Activated T-cell treated with anti-CD3 and anti-CD28 coated beads, Interleukin-2, amount 50 U/mL, for 24 hours (primary cell): Measurements from ENCODE around the gene NGF.
"Not testable (repeated sequence)": the region's sequence is repeated elsewhere in the genome, so short reads cannot be mapped to it uniquely, and the experiment has no call there.

ENCODE experiments used
- DNase-seq: peaks from one replicate; pipeline ENCODE4 v3.0.0-alpha.2; 2020
- H3K27ac Mint-ChIP-seq: 2 replicates; pipeline ENCODE4 v1.8.0; 2020; ENCODE audit warnings: mild to moderate bottlenecking, mixed read lengths
- H3K27me3 Mint-ChIP-seq: 2 replicates; pipeline ENCODE4 v1.8.0; 2020; ENCODE audit warnings: mixed read lengths
- H3K36me3 Mint-ChIP-seq: 2 replicates; pipeline ENCODE4 v1.8.0; 2020; ENCODE audit warnings: low read depth, mixed read lengths
- H3K4me1 Mint-ChIP-seq: 2 replicates; pipeline ENCODE4 v1.8.0; 2020; ENCODE audit warnings: low read depth, mixed read lengths
- H3K4me3 Mint-ChIP-seq: 2 replicates; pipeline ENCODE4 v1.8.0; 2020; ENCODE audit warnings: mild to moderate bottlenecking, moderate library complexity, mixed read lengths
- H3K9me3 Mint-ChIP-seq: 2 replicates; pipeline ENCODE4 v1.8.0; 2020; ENCODE audit warnings: mixed read lengths

NGF gene

GRCh38 chr1:115325874-115326273, 12.2 kb downstream of the NGF start:
- no peak for DNase-seq
- Mint-ChIP-seq H3K4me3 (no peak overlapping the region), H3K36me3 (no peaks in the 10 kb centered on the region), H3K4me1 (no peaks in the 10 kb centered on the region), H3K27ac (no peak overlapping the region), H3K9me3 (no peaks in the 10 kb centered on the region), H3K27me3 (peaks cover 30% of the 10 kb centered on the region)

- H3K9me3 Mint-ChIP-seq = no peaks in the 10 kb centered on the region
- no peak overlapping the region for H3K27ac Mint-ChIP-seq
- H3K4me1 Mint-ChIP-seq = no peaks in the 10 kb centered on the region
- peaks cover 31% of the 10 kb centered on the region for H3K27me3 Mint-ChIP-seq
- no peak overlapping the region for H3K4me3 Mint-ChIP-seq
- H3K36me3 Mint-ChIP-seq = no peaks in the 10 kb centered on the region
- no peak for DNase-seq
Measured at GRCh38 chr1:115324649-115325420, 13.2 kb downstream of the NGF start.

- peaks cover 38% of the 10 kb centered on the region for H3K27me3 Mint-ChIP-seq
- H3K9me3 Mint-ChIP-seq = no peaks in the 10 kb centered on the region
- H3K36me3 Mint-ChIP-seq = no peaks in the 10 kb centered on the region
- no peak for DNase-seq
- no peak overlapping the region for H3K27ac Mint-ChIP-seq
- H3K4me1 Mint-ChIP-seq = no peaks in the 10 kb centered on the region
- H3K4me3 Mint-ChIP-seq = no peak overlapping the region
Measured at GRCh38 chr1:115323366-115324004, 14.6 kb downstream of the NGF start.

- DNase-seq = no peak
- H3K36me3 Mint-ChIP-seq = no peaks in the 10 kb centered on the region
- H3K4me1 Mint-ChIP-seq = no peaks in the 10 kb centered on the region
- H3K4me3 Mint-ChIP-seq = no peak overlapping the region
- H3K9me3 Mint-ChIP-seq = no peaks in the 10 kb centered on the region
- H3K27ac Mint-ChIP-seq = no peak overlapping the region
- H3K27me3 Mint-ChIP-seq = peaks cover 41% of the 10 kb centered on the region
Measured at GRCh38 chr1:115322631-115323030, 15.4 kb downstream of the NGF start.

- no peak overlapping the region for H3K4me3 Mint-ChIP-seq
- H3K36me3 Mint-ChIP-seq = no peaks in the 10 kb centered on the region
- H3K27ac Mint-ChIP-seq = no peak overlapping the region
- DNase-seq = no peak
- no peaks in the 10 kb centered on the region for H3K4me1 Mint-ChIP-seq
- H3K9me3 Mint-ChIP-seq = no peaks in the 10 kb centered on the region
- peaks cover 27% of the 10 kb centered on the region for H3K27me3 Mint-ChIP-seq
Measured at GRCh38 chr1:115320377-115320776, 17.7 kb downstream of the NGF start.

- no peak overlapping the region for H3K27ac Mint-ChIP-seq
- H3K4me3 Mint-ChIP-seq = no peak overlapping the region
- H3K9me3 Mint-ChIP-seq = no peaks in the 10 kb centered on the region
- no peaks in the 10 kb centered on the region for H3K4me1 Mint-ChIP-seq
- no peaks in the 10 kb centered on the region for H3K36me3 Mint-ChIP-seq
- peaks cover 28% of the 10 kb centered on the region for H3K27me3 Mint-ChIP-seq
- no peak for DNase-seq
Measured at GRCh38 chr1:115319706-115320105, 18.3 kb downstream of the NGF start.

- H3K9me3 Mint-ChIP-seq = no peaks in the 10 kb centered on the region
- no peaks in the 10 kb centered on the region for H3K36me3 Mint-ChIP-seq
- H3K4me1 Mint-ChIP-seq = no peaks in the 10 kb centered on the region
- no peak overlapping the region for H3K4me3 Mint-ChIP-seq
- no peak overlapping the region for H3K27ac Mint-ChIP-seq
- H3K27me3 Mint-ChIP-seq = peaks cover 28% of the 10 kb centered on the region
- no peak for DNase-seq
Measured at GRCh38 chr1:115317101-115318012, 20.7 kb downstream of the NGF start.

GRCh38 chr1:115314765-115315164, 23.3 kb downstream of the NGF start:
- DNase-seq = no peak
- H3K36me3 Mint-ChIP-seq = no peaks in the 10 kb centered on the region
- no peak overlapping the region for H3K4me3 Mint-ChIP-seq
- H3K9me3 Mint-ChIP-seq = no peaks in the 10 kb centered on the region
- H3K27ac Mint-ChIP-seq = no peak overlapping the region
- no peaks in the 10 kb centered on the region for H3K4me1 Mint-ChIP-seq
- H3K27me3 Mint-ChIP-seq = peaks cover 26% of the 10 kb centered on the region

- Mint-ChIP-seq H3K4me3 (no peak overlapping the region), H3K27ac (no peak overlapping the region), H3K9me3 (no peaks in the 10 kb centered on the region), H3K27me3 (peaks cover 25% of the 10 kb centered on the region), H3K36me3 (no peaks in the 10 kb centered on the region), H3K4me1 (no peaks in the 10 kb centered on the region)
- no peak for DNase-seq
Measured at GRCh38 chr1:115314092-115314491, 24.0 kb downstream of the NGF start.

- Mint-ChIP-seq H3K27me3 (peaks cover 18% of the 10 kb centered on the region), H3K4me1 (no peaks in the 10 kb centered on the region), H3K27ac (no peak overlapping the region), H3K4me3 (no peak overlapping the region), H3K9me3 (no peaks in the 10 kb centered on the region), H3K36me3 (no peaks in the 10 kb centered on the region)
- DNase-seq = no peak
Measured at GRCh38 chr1:115313182-115313581, 24.9 kb downstream of the NGF start.

GRCh38 chr1:115312742-115313141, 25.3 kb downstream of the NGF start:
- Mint-ChIP-seq H3K9me3 (no peaks in the 10 kb centered on the region), H3K4me1 (no peaks in the 10 kb centered on the region), H3K27me3 (peaks cover 15% of the 10 kb centered on the region), H3K4me3 (no peak overlapping the region), H3K36me3 (no peaks in the 10 kb centered on the region), H3K27ac (no peak overlapping the region)
- DNase-seq = no peak

- H3K36me3 Mint-ChIP-seq = no peaks in the 10 kb centered on the region
- no peak for DNase-seq
- H3K4me3 Mint-ChIP-seq = no peak overlapping the region
- H3K9me3 Mint-ChIP-seq = no peaks in the 10 kb centered on the region
- H3K27ac Mint-ChIP-seq = no peak overlapping the region
- peaks cover 20% of the 10 kb centered on the region for H3K27me3 Mint-ChIP-seq
- H3K4me1 Mint-ChIP-seq = no peaks in the 10 kb centered on the region
Measured at GRCh38 chr1:115311474-115311989, 26.5 kb downstream of the NGF start.

- H3K36me3 Mint-ChIP-seq = no peaks in the 10 kb centered on the region
- peaks cover 25% of the 10 kb centered on the region for H3K27me3 Mint-ChIP-seq
- H3K27ac Mint-ChIP-seq = no peak overlapping the region
- no peaks in the 10 kb centered on the region for H3K9me3 Mint-ChIP-seq
- H3K4me1 Mint-ChIP-seq = no peaks in the 10 kb centered on the region
- no peak for DNase-seq
- no peak overlapping the region for H3K4me3 Mint-ChIP-seq
Measured at GRCh38 chr1:115310581-115311473, 27.2 kb downstream of the NGF start.

- H3K4me1 Mint-ChIP-seq, H3K27ac Mint-ChIP-seq, H3K4me3 Mint-ChIP-seq, H3K36me3 Mint-ChIP-seq, DNase-seq, H3K9me3 Mint-ChIP-seq: not testable (repeated sequence)
- H3K27me3 Mint-ChIP-seq = peaks cover 19% of the 10 kb centered on the region
Measured at GRCh38 chr1:115309504-115309903, 28.5 kb downstream of the NGF start.
